ENCODE measurements around the gene PNMA8B. TPM values are rescaled to one million over a fixed set of nuclear protein-coding genes. Genes with fewer than 3 reads are reported as not detected.

PNMA8B gene
- total and polyA plus RNA-seq, 4 donors: 0.75 to 5.2 (median 1.2) TPM

DNA sequence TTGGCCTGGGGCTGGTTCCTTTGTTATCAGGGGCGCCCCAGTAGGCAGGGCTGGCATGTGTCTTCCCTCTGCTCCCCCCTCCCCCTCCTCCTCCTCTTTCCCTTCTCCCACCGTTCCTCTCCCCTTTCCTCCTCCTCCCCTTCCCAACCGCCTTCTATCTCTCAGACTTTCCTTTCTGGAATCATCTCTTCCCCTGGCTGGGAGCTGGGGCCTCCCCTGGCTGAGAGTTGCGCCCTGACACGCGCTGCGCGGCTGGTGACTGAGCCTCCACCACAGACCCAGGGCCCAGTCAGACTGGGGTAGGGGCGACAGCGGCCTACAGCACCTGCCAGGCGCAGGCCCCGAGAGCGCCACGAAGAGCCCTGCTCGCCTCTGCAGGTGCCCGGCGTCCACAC is 2.8 kb downstream of the PNMA8B start:
- Histone ChIP-seq H3K27me3 (ENCODE audit: control insufficient read depth in 1 of 2, insufficient read depth in 2 of 2, low read length in 1 of 2) (no peaks in the 10 kb centered on the region), H3K27ac (ENCODE audit: low read depth in 1 of 2, low read length in 2 of 2) (no peak overlapping the region), H3K36me3 (ENCODE audit: control insufficient read depth in 1 of 2, insufficient read depth in 2 of 2, low read length in 1 of 2) (no peaks in the 10 kb centered on the region), H3K4me3 (ENCODE audit: low read length in 2 of 2) (no peak overlapping the region), H3K9me3 (ENCODE audit: control insufficient read depth, low read length) (no peaks in the 10 kb centered on the region), H3K4me1 (ENCODE audit: control insufficient read depth in 1 of 2, insufficient read depth in 2 of 2, low read length in 2 of 2) (no peaks in the 10 kb centered on the region)
- intact Hi-C loops (cut with DNase I): no loop called here
- ATAC-seq (ENCODE audit: low FRiP score): no peak
- 68 to 71% methylated on average over 17 of the region's 17 CpGs for WGBS, 2 donors
- peak in 1 of 2 donors; percentile 50 for DNase-seq

DNA sequence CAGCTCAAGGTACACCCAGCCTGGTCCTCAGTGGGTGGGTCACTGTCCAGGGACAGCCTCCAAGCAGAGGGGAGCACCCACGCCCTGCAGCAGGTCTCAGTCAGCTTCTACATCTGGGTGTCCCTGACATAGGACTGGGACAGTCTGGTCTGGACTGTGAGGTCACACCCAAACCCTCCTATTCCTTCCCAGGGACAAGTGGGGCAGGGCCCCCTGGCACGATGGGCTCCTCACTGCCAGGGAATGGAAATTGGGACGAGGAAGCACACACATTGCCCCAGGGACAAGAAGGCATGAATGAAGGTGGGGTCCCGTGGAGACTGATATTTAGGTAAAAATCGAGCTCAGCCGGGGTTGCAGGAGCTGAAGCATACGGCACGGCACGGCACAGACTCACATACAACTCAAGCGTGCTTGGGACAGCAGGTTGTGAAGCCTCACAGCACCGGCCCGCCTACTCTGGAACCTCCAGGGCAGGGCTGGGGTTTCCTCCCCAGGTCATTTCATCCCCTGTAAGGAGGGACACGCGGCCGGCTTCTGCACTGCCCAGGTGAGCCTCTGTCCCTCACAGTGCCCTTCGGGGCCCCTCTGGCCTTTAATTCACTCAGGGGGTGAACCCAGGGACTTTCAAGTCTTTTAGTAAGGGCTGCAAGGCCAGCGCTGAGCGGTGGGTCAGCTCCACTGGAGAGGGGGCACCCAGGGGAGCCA is 3.5 kb downstream of the PNMA8B start:
- ATAC-seq (ENCODE audit: low FRiP score): no peak
- Histone ChIP-seq H3K4me1 (ENCODE audit: control insufficient read depth in 1 of 2, insufficient read depth in 2 of 2, low read length in 2 of 2) (no peaks in the 10 kb centered on the region), H3K9me3 (ENCODE audit: control insufficient read depth, low read length) (no peaks in the 10 kb centered on the region), H3K27ac (ENCODE audit: low read depth in 1 of 2, low read length in 2 of 2) (no peak overlapping the region), H3K36me3 (ENCODE audit: control insufficient read depth in 1 of 2, insufficient read depth in 2 of 2, low read length in 1 of 2) (no peaks in the 10 kb centered on the region), H3K27me3 (ENCODE audit: control insufficient read depth in 1 of 2, insufficient read depth in 2 of 2, low read length in 1 of 2) (no peaks in the 10 kb centered on the region), H3K4me3 (ENCODE audit: low read length in 2 of 2) (no peak overlapping the region)
- WGBS, 2 donors: 83 to 84% methylated on average over 18 of the region's 18 CpGs
- intact Hi-C loops (cut with DNase I): no loop called here
- peak in 1 of 2 donors; percentile 69 for DNase-seq

DNA sequence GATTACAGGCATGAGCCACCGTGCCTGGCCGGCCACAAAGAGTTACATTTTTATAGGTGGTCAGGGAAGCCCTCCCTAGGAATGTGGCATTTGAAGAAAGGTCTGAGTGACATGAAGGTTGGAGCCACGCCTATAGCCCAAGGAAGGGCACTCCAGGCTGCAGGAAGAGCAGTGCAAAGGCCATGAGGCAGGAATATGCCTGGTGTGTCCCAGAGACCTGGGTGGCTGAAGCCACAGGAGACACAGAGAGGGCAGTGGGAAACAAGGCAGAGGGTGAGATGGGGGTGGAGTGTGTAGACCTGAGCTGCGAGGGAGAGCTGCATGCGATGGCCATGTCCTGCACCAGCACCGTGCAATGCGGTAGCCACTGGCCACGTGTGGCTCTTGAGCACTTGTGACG is 4.9 kb downstream of the PNMA8B start:
- H3K9me3 ChIP-seq (ENCODE audit: control insufficient read depth, low read length): no peaks in the 10 kb centered on the region
- DNase-seq: peak in 1 of 2 donors; percentile 51
- no peaks in the 10 kb centered on the region for H3K36me3 ChIP-seq (ENCODE audit: control insufficient read depth in 1 of 2, insufficient read depth in 2 of 2, low read length in 1 of 2)
- H3K27me3 ChIP-seq (ENCODE audit: control insufficient read depth in 1 of 2, insufficient read depth in 2 of 2, low read length in 1 of 2): no peaks in the 10 kb centered on the region
- no peaks in the 10 kb centered on the region for H3K4me1 ChIP-seq (ENCODE audit: control insufficient read depth in 1 of 2, insufficient read depth in 2 of 2, low read length in 2 of 2)
- no peak for ATAC-seq (ENCODE audit: low FRiP score)
- no peak overlapping the region for H3K4me3 ChIP-seq (ENCODE audit: low read length in 2 of 2)
- H3K27ac ChIP-seq (ENCODE audit: low read depth in 1 of 2, low read length in 2 of 2): no peak overlapping the region
- 91 to 94% methylated on average over 9 of the region's 9 CpGs for WGBS, 2 donors
- intact Hi-C loops (cut with DNase I): no loop called here

DNA sequence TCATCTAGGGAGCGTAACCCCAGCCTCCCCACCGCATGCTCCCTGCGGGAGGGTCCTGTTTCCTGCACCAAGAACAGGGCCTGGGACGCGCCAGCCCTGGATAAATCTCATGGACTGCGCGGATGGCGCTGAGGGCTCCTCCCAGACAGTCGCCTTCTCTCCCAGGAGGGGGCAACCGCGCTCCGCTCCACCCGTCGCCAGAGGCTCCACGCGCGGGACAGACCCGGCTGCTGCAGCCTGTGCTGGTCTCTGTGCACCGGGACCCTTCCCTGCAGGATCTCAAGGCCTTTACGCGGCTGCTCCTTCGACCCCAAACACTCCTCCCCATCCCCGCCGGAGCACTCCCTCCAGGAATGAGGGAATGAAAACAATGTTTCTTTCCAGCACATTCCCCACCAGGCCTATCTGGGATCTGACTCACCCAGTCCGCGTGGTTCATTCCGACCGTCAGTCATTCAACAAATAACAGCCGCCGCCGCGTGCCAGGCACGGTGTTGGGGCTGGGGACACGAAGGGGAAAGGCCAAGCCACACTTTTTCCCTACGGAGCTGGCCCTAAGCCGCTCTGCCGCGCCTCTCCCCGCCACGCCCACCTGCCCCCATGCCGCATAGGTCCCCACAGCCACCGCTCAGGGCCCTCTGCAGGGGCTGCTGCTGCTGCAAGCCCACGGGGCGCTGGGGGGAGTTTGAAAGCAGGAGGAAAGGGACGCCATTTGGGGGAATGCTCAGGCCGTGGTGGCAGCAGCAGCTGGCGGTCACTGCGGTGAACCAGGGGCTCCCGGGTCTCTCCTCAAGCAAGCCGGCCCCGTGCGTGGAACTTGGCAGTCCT is 6.0 kb downstream of the PNMA8B start:
- 20 to 21% methylated on average over 50 to 52 of the region's 52 CpGs for WGBS, 2 donors
- H3K27ac ChIP-seq (ENCODE audit: low read depth in 1 of 2, low read length in 2 of 2): no peak overlapping the region
- DNase-seq: peak; percentile 83 to 88
- intact Hi-C loops (cut with DNase I): loop anchor here (2.0 kb wide), 2 partner anchors 23 to 95 kb away; no protein-coding TSS in a partner anchor
- H3K9me3 ChIP-seq (ENCODE audit: control insufficient read depth, low read length): no peaks in the 10 kb centered on the region
- peak; percentile 52 for ATAC-seq (ENCODE audit: low FRiP score)
- H3K27me3 ChIP-seq (ENCODE audit: control insufficient read depth in 1 of 2, insufficient read depth in 2 of 2, low read length in 1 of 2): no peaks in the 10 kb centered on the region
- H3K36me3 ChIP-seq (ENCODE audit: control insufficient read depth in 1 of 2, insufficient read depth in 2 of 2, low read length in 1 of 2): no peaks in the 10 kb centered on the region
- H3K4me1 ChIP-seq (ENCODE audit: control insufficient read depth in 1 of 2, insufficient read depth in 2 of 2, low read length in 2 of 2): no peaks in the 10 kb centered on the region
- no peak overlapping the region for H3K4me3 ChIP-seq (ENCODE audit: low read length in 2 of 2)

DNA sequence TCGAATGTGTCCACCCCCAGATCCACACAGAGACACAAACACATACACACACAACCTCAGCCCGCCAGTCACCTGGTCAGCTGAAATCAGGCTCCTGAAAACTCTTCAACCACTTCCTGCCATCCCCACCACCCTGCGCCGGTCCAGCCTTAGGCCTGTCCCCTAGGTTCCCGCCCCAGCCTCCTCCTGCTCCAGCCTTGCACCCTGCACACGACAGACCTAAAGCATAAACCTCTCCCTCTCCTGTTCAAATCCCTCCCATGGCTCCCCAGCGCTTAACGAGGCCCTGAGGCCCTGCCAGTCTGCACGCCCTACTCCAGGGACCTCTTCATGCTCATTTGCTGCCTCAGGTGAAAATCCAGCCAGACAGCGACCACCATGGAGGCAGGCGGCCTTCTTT is 7.1 kb downstream of the PNMA8B start:
- WGBS, 2 donors: 67 to 72% methylated on average over 11 of the region's 11 CpGs
- ATAC-seq (ENCODE audit: low FRiP score): no peak
- intact Hi-C loops (cut with DNase I): loop anchor here (1.0 to 2.0 kb wide), 3 partner anchors 24 to 94 kb away; no protein-coding TSS in a partner anchor
- H3K4me3 ChIP-seq (ENCODE audit: low read length in 2 of 2): no peak overlapping the region
- DNase-seq: peak in 1 of 2 donors; percentile 43
- no peaks in the 10 kb centered on the region for H3K36me3 ChIP-seq (ENCODE audit: control insufficient read depth in 1 of 2, insufficient read depth in 2 of 2, low read length in 1 of 2)
- no peaks in the 10 kb centered on the region for H3K27me3 ChIP-seq (ENCODE audit: control insufficient read depth in 1 of 2, insufficient read depth in 2 of 2, low read length in 1 of 2)
- H3K4me1 ChIP-seq (ENCODE audit: control insufficient read depth in 1 of 2, insufficient read depth in 2 of 2, low read length in 2 of 2): no peaks in the 10 kb centered on the region
- H3K9me3 ChIP-seq (ENCODE audit: control insufficient read depth, low read length): no peaks in the 10 kb centered on the region
- H3K27ac ChIP-seq (ENCODE audit: low read depth in 1 of 2, low read length in 2 of 2): no peak overlapping the region

DNA sequence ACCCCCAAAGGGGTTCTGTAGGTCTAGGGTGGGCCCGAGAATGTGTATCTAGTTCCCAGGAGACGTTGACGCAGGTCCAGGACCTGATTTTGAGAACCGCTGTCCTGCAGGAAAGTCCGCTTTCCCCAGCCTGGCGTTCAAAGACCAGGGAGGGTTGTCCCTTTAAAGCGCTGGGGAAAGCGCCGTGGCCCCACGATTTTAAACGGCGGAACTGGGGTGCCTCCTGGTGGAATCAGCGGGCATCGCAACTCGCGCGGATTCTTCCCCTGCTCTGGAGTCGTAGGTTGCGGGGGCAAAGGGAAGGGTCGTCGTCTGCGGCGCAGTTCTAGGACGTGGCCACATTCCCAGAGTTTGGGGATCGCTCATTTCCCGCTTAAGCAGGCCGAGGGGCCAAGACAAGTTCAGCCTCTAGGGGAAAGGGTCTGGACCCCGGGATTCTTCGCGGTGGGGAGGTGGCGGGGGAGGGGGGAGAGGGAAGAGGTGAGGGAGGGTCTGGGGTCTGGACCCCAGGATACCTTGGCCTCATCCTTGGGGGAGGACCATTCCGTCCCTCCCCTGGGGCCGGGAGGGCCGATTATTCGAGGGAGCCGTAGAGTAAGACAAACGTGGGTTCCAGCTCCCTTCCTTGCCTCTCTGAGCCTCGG is 7.7 kb downstream of the PNMA8B start:
- H3K27ac ChIP-seq (ENCODE audit: low read depth in 1 of 2, low read length in 2 of 2): no peak overlapping the region
- H3K36me3 ChIP-seq (ENCODE audit: control insufficient read depth in 1 of 2, insufficient read depth in 2 of 2, low read length in 1 of 2): no peaks in the 10 kb centered on the region
- H3K4me1 ChIP-seq (ENCODE audit: control insufficient read depth in 1 of 2, insufficient read depth in 2 of 2, low read length in 2 of 2): no peaks in the 10 kb centered on the region
- no peaks in the 10 kb centered on the region for H3K9me3 ChIP-seq (ENCODE audit: control insufficient read depth, low read length)
- intact Hi-C loops (cut with DNase I): loop anchor here (1.0 to 2.0 kb wide), 5 partner anchors 25 to 93 kb away; no protein-coding TSS in a partner anchor
- 6 to 8% methylated on average over 38 of the region's 38 CpGs for WGBS, 2 donors
- peak; percentile 88 for ATAC-seq (ENCODE audit: low FRiP score)
- no peaks in the 10 kb centered on the region for H3K27me3 ChIP-seq (ENCODE audit: control insufficient read depth in 1 of 2, insufficient read depth in 2 of 2, low read length in 1 of 2)
- peak; percentile 83 to 95 for DNase-seq
- H3K4me3 ChIP-seq (ENCODE audit: low read length in 2 of 2): peak overlapping the region; percentile 2 to 20

DNA sequence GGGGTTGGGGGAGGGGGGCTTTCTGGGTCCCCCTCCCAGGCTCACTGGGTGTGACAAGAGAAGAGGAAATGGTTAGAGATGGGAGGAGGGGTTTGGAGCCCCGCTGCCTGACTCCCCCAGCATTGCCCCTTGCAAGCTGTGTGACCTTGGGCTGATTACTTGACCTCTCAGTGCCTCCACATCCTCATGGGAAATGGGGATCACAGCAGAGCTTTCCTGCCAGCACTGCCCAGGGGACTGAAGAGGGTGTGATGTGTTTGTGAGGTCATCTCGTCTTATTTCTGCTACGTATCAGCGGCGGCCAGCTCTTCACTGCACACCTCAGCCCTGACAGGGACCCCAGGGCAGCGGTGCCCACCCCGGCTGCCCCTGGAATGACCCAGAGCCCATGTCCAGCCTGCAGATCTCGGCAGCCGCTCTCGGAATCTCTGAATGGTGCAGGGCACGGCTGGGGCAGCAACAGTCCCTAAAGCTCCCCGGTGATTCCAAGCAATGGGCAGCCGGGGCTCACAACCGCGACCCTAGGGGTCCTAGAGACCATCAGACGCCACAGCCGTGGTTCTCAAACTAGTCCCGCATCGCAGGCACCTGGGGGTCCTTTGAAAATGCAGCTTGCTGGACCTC is 8.4 kb downstream of the PNMA8B start:
- Histone ChIP-seq H3K27me3 (ENCODE audit: control insufficient read depth in 1 of 2, insufficient read depth in 2 of 2, low read length in 1 of 2) (no peaks in the 10 kb centered on the region), H3K27ac (ENCODE audit: low read depth in 1 of 2, low read length in 2 of 2) (no peak overlapping the region), H3K4me3 (ENCODE audit: low read length in 2 of 2) (peak overlapping the region; percentile 2 to 20), H3K9me3 (ENCODE audit: control insufficient read depth, low read length) (no peaks in the 10 kb centered on the region), H3K4me1 (ENCODE audit: control insufficient read depth in 1 of 2, insufficient read depth in 2 of 2, low read length in 2 of 2) (no peaks in the 10 kb centered on the region), H3K36me3 (ENCODE audit: control insufficient read depth in 1 of 2, insufficient read depth in 2 of 2, low read length in 1 of 2) (no peaks in the 10 kb centered on the region)
- 5 to 6% methylated on average over 19 of the region's 19 CpGs for WGBS, 2 donors
- DNase-seq (peak; percentile 48 to 75), ATAC-seq (ENCODE audit: low FRiP score) (peak; percentile 31)
- intact Hi-C loops (cut with DNase I): loop anchor here (1.0 to 2.0 kb wide), 2 partner anchors 84 to 90 kb away; no protein-coding TSS in a partner anchor

DNA sequence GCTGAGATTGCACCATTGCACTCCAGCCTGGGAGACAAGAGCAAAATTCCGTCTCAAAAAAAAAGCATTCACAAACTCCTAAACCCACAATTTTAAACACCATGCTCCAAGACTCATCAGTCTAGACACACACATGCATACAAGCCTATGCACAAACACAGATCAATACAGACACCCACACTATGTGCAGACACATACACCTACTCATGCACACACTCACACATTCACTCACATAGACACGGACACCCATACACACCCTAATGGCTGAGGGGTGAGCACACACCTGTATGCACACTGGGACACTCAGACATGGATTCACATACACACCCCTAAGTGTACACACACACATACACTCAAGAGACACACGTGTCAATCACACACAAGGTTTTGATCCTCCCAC is 9.3 kb downstream of the PNMA8B start:
- Histone ChIP-seq H3K27ac (ENCODE audit: low read depth in 1 of 2, low read length in 2 of 2) (no peak overlapping the region), H3K4me3 (ENCODE audit: low read length in 2 of 2) (no peak overlapping the region), H3K4me1 (ENCODE audit: control insufficient read depth in 1 of 2, insufficient read depth in 2 of 2, low read length in 2 of 2) (no peaks in the 10 kb centered on the region), H3K36me3 (ENCODE audit: control insufficient read depth in 1 of 2, insufficient read depth in 2 of 2, low read length in 1 of 2) (no peaks in the 10 kb centered on the region), H3K27me3 (ENCODE audit: control insufficient read depth in 1 of 2, insufficient read depth in 2 of 2, low read length in 1 of 2) (no peaks in the 10 kb centered on the region), H3K9me3 (ENCODE audit: control insufficient read depth, low read length) (no peaks in the 10 kb centered on the region)
- DNase-seq (no peak), ATAC-seq (ENCODE audit: low FRiP score) (no peak)
- intact Hi-C loops (cut with DNase I): loop anchor here in 1 of 2 donors (2.0 kb wide), 1 partner anchor 84 kb away; no protein-coding TSS in a partner anchor
- 87% methylated on average over 3 of the region's 3 CpGs for WGBS, 2 donors
